ENCODE data around the gene MCF2L. TPM values are rescaled to one million over a fixed set of nuclear protein-coding genes. Genes with fewer than 3 reads are reported as not detected.
"Not testable (repeated sequence)": the region's sequence is repeated elsewhere in the genome, so short reads cannot be mapped to it uniquely, and the experiment has no call there.

The MCF2L gene
- total and polyA plus RNA-seq, 2 experiments from 2014 or later = 27.6 to 38.6 TPM

DNA sequence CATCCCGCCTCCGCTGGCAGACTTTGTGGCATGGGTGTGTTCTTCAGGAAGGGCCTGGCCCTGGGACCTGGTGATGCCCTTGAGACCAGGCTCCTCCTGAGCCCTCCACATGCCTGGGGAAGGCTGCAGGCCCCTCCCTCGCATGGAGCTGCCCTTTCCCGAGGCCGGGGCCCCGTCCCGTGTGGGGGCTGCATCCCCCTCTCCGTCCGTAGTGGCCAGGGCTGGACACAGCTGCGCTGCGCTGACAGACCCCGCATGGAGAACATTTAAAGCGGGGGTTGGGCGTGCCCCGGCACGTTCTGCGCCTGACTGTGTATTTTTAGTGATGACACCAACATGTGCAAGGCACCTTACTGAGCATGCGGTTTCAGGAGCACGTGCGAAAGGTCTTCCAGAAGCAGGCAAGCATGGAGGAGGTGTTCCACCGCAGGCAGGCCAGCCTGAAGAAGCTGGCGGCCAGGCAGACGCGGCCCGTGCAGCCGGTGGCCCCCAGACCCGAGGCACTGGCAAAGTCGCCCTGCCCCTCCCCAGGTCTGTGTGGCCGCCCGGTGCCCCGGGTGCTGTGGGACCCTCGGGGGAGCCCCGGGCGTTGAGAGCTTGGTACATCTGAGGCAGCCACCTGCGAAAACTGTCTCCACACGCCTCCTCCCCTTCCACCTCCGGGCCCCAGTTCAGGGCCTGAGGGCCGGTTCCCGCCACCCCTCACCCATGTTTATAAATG is 107.8 kb downstream of the MCF2L start:
- H3K27me3 ChIP-seq = no peaks in the 10 kb centered on the region
- H3K4me3 ChIP-seq = no peak overlapping the region
- no peaks in the 10 kb centered on the region for H3K9me3 ChIP-seq (ENCODE audit: low read depth)
- TF ChIP-seq, protein P1, sequence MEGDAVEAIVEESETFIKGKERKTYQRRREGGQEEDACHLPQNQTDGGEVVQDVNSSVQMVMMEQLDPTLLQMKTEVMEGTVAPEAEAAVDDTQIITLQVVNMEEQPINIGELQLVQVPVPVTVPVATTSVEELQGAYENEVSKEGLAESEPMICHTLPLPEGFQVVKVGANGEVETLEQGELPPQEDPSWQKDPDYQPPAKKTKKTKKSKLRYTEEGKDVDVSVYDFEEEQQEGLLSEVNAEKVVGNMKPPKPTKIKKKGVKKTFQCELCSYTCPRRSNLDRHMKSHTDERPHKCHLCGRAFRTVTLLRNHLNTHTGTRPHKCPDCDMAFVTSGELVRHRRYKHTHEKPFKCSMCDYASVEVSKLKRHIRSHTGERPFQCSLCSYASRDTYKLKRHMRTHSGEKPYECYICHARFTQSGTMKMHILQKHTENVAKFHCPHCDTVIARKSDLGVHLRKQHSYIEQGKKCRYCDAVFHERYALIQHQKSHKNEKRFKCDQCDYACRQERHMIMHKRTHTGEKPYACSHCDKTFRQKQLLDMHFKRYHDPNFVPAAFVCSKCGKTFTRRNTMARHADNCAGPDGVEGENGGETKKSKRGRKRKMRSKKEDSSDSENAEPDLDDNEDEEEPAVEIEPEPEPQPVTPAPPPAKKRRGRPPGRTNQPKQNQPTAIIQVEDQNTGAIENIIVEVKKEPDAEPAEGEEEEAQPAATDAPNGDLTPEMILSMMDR (IDR thresholded peaks at IDR 0.05; ENCODE audit: low read depth, low read length) = no peak
- H3K4me1 ChIP-seq (ENCODE audit: low read depth) = peaks cover 8% of the 10 kb centered on the region
- H3K36me3 ChIP-seq = no peaks in the 10 kb centered on the region
- no peak overlapping the region for H3K27ac ChIP-seq
- DNase-seq (ENCODE audit: low read depth in 1 of 2, low spot score in 1 of 2) = no peak

DNA sequence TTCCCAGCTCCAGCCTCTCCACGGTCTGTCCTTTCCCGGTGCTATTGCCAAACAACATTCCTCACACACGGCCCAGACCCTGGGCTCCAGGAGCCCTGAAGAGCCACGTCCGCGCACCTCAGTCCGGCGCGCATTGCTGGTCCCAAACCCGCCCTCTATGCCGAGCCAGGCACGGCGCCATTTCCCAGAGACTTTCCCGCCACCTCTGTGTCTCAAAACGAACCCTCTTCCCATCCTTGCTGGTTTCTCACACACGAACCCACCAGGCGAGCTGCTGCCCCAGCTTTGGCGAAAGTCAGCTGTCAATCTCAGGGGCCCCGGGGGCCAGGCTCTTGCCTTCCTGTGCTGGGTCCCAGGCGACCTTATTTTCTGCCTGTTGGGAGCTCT is 108.5 kb downstream of the MCF2L start:
- DNase-seq (ENCODE audit: low read depth in 1 of 2, low spot score in 1 of 2) = no peak
- H3K27me3 ChIP-seq = no peaks in the 10 kb centered on the region
- no peak overlapping the region for H3K27ac ChIP-seq
- H3K36me3 ChIP-seq = no peaks in the 10 kb centered on the region
- TF ChIP-seq, protein P1 (IDR thresholded peaks at IDR 0.05; ENCODE audit: low read depth, low read length) = no peak
- peaks cover 8% of the 10 kb centered on the region for H3K4me1 ChIP-seq (ENCODE audit: low read depth)
- H3K9me3 ChIP-seq (ENCODE audit: low read depth) = no peaks in the 10 kb centered on the region
- H3K4me3 ChIP-seq = no peak overlapping the region

DNA sequence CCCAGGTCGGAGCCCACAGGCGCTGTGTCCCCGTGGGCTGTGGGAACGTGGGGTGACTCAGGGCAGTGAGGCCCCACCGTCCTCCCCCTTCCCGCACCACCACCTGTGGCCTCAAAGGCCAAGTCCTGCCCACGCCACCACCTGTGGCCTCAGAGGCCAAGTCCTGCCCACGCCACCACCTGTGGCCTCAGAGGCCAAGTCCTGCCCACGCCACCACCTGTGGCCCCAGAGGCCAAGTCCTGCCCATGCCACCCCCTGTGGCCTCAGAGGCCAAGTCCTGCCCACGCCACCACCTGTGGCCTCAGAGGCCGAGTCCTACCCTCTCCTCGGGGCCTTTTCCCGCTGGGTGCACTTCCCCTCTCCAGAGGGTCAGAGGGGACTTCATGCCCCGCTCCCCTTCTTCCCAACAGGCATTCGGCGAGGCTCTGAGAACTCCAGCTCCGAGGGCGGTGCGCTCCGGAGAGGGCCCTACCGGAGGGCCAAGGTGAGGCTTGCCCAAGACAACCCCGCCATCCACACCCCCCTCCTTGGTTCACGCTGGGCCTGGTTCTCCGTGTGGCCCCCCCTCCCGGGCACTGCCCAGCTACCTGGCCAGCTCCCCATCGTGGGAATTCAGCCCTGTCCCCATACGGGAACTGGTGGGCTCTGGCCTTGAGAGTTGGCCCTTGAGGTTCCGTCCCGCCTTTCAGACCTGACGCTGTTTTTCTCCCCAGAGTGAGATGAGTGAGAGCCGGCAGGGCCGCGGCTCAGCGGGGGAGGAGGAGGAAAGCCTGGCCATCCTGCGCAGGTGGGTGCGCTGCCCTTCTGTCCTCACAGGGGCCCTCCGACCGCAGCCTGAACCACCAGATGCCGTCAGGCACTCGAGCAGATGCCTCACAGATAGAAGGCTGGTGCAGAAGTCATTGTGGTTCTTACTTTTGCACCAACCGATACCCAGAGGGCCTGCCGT is 109.2 kb downstream of the MCF2L start:
- Histone ChIP-seq H3K27me3 (no peaks in the 10 kb centered on the region), H3K4me1 (ENCODE audit: low read depth) (peaks cover 8% of the 10 kb centered on the region), H3K9me3 (ENCODE audit: low read depth) (no peaks in the 10 kb centered on the region), H3K36me3 (no peaks in the 10 kb centered on the region), H3K27ac (no peak overlapping the region), H3K4me3 (no peak overlapping the region)
- TF ChIP-seq, protein P1 (IDR thresholded peaks at IDR 0.05; ENCODE audit: low read depth, low read length) = no peak
- no peak for DNase-seq (ENCODE audit: low read depth in 1 of 2, low spot score in 1 of 2)

DNA sequence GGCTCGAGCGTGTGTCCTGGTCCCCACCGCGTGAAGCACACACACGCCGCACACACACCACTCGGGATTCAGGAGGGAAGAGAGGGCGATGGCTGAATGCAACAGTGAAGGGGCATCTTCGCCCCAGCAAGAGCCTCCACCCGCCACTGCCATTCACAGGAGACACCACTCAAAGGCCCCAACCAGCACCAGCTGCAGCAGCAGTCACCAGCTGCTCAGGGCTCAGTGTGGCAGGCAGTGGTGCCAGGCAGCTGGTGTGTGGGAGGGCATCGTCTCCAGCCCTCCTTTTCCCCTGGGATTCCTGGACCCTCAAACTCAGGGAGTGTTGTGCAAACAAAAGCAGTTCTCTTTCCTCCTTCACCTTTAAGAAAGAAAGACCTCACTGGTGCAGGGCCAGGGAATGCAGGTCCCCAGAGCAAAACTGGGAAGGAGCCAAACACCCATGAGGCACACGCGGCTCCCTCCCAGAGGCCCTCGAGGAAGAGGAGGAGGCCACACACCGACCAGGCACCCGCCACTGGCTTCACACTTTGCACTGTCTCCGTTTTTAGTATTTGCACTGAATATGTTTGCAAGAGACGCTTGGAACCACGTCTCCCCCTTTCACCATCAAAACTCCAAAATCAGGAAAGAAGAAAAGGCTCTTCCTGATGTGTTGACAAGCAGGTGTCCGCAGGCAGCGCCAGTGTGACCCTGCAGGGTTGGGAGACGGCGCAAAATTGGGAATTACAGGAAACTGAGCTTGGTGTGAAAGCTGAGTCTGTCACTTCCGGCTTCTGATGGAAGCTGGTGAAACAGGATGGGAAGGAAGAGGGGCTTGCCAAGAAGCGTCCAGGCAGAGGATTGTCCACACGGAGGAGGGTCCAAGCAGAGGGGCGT is 110.1 kb downstream of the MCF2L start:
- peaks cover 8% of the 10 kb centered on the region for H3K4me1 ChIP-seq (ENCODE audit: low read depth)
- H3K4me3 ChIP-seq = no peak overlapping the region
- H3K27ac ChIP-seq = no peak overlapping the region
- DNase-seq (ENCODE audit: low read depth in 1 of 2, low spot score in 1 of 2) = no peak
- H3K36me3 ChIP-seq = no peaks in the 10 kb centered on the region
- TF ChIP-seq, protein P1 (IDR thresholded peaks at IDR 0.05; ENCODE audit: low read depth, low read length) = no peak
- no peaks in the 10 kb centered on the region for H3K9me3 ChIP-seq (ENCODE audit: low read depth)
- no peaks in the 10 kb centered on the region for H3K27me3 ChIP-seq

DNA sequence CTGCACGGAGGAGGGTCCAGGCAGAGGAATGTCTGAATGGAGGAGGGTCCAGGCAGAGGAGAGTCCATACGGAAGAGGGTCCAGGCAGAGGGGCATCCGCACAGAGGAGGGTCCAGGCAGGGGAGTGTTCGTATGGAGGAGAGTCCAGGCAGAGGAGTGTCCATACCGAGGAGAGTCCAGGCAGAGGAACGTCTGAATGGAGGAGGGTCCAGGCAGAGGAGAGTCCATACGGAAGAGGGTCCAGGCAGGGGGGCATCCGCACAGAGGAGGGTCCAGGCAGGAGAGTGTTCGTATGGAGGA is 110.7 kb downstream of the MCF2L start:
- not testable (repeated sequence) for DNase-seq (ENCODE audit: low read depth in 1 of 2, low spot score in 1 of 2); H3K4me1 ChIP-seq (ENCODE audit: low read depth); H3K4me3 ChIP-seq; H3K36me3 ChIP-seq; H3K9me3 ChIP-seq (ENCODE audit: low read depth); H3K27ac ChIP-seq; H3K27me3 ChIP-seq
